Mesenchymal stem cell (in vitro differentiated cells and primary cell): ENCODE measurements around the gene UNC13D.

Source experiments
- DNase-seq: peaks from one replicate; pipeline ENCODE4 v3.0.0-alpha.2; 2013
- H2AFZ ChIP-seq: one replicate; pipeline ENCODE4 v1.6.1; 2013; ENCODE audit warnings: low read depth, mild to moderate bottlenecking, control low read depth, inconsistent platforms, low read length, moderate library complexity
- H2AK5ac ChIP-seq: 2 replicates; pipeline ENCODE4 v1.6.1; 2013; ENCODE audit warnings: low read length, moderate library complexity, mild to moderate bottlenecking, inconsistent platforms; ENCODE audit not compliant: severe bottlenecking
- H2BK120ac ChIP-seq: one replicate; pipeline ENCODE4 v1.6.1; 2013; ENCODE audit warnings: low read depth, mild to moderate bottlenecking, inconsistent platforms, low read length, moderate library complexity
- H2BK12ac ChIP-seq, 2 experiments: one replicate each; pipeline ENCODE4 v1.6.1; 2013; ENCODE audit warnings: inconsistent platforms in 2 of 2, low read length in 2 of 2, mild to moderate bottlenecking in 2 of 2, moderate library complexity in 2 of 2, control low read depth in 1 of 2
- H2BK15ac ChIP-seq: one replicate; pipeline ENCODE4 v1.6.1; 2013; ENCODE audit warnings: mild to moderate bottlenecking, low read depth, inconsistent platforms; ENCODE audit not compliant: poor library complexity, severe bottlenecking
- H2BK5ac ChIP-seq: 2 replicates; pipeline ENCODE4 v1.6.1; 2013; ENCODE audit warnings: low read depth, mild to moderate bottlenecking, low read length, control low read depth, inconsistent platforms; ENCODE audit not compliant: poor library complexity, severe bottlenecking
- H3K14ac ChIP-seq, 2 experiments: one replicate each; pipeline ENCODE4 v1.6.1; 2013; ENCODE audit warnings: inconsistent platforms in 2 of 2, low read length in 2 of 2, control low read depth in 1 of 2, mild to moderate bottlenecking in 1 of 2, moderate library complexity in 1 of 2
- H3K18ac ChIP-seq, 2 experiments: one replicate each; pipeline ENCODE4 v1.6.1; 2013; ENCODE audit warnings: inconsistent platforms in 2 of 2, low read length in 2 of 2, control low read depth in 1 of 2, low read depth in 1 of 2, mild to moderate bottlenecking in 1 of 2
- H3K23ac ChIP-seq, 2 experiments: one replicate each; pipeline ENCODE4 v1.6.1; 2013; ENCODE audit warnings: inconsistent platforms in 2 of 2, low read length in 2 of 2, mild to moderate bottlenecking in 2 of 2, moderate library complexity in 2 of 2, control low read depth in 1 of 2
- H3K27ac ChIP-seq: 2 replicates; pipeline ENCODE4 v1.5.1; 2013; ENCODE audit warnings: mild to moderate bottlenecking, moderate library complexity, low read length, control low read depth, inconsistent platforms; ENCODE audit not compliant: poor library complexity, severe bottlenecking
- H3K27me3 ChIP-seq, 2 experiments: 2 replicates each; pipeline versions ENCODE4 v1.6.1 to v1.7.0; 2013; ENCODE audit warnings: low read length in 2 of 2, mild to moderate bottlenecking in 2 of 2, moderate library complexity in 2 of 2, control low read depth in 1 of 2, inconsistent platforms in 1 of 2; ENCODE audit not compliant: control insufficient read depth in 1 of 2, insufficient read depth in 1 of 2
- H3K36me3 ChIP-seq, 2 experiments: 2 replicates each; pipeline versions ENCODE4 v1.6.1 to v1.7.0; 2013; ENCODE audit warnings: low read length in 2 of 2, control low read depth in 1 of 2, inconsistent platforms in 1 of 2, low read depth in 1 of 2, mild to moderate bottlenecking in 1 of 2; ENCODE audit not compliant: insufficient read depth in 2 of 2, control insufficient read depth in 1 of 2
- H3K4ac ChIP-seq, 2 experiments: one replicate each; pipeline ENCODE4 v1.6.1; 2013; ENCODE audit warnings: inconsistent platforms in 2 of 2, low read length in 2 of 2, mild to moderate bottlenecking in 2 of 2, moderate library complexity in 2 of 2, control low read depth in 1 of 2, low read depth in 1 of 2
- H3K4me1 ChIP-seq: 2 replicates; pipeline ENCODE4 v1.6.1; 2013; ENCODE audit warnings: low read depth, low read length, control low read depth; ENCODE audit not compliant: control insufficient read depth, insufficient read depth
- H3K4me2 ChIP-seq: 2 replicates; pipeline ENCODE4 v1.6.1; 2013; ENCODE audit warnings: low read length, mild to moderate bottlenecking, inconsistent platforms; ENCODE audit not compliant: poor library complexity, severe bottlenecking
- H3K4me3 ChIP-seq, 2 experiments: 2 replicates each; pipeline versions ENCODE4 v1.5.1 to v1.7.0; 2013; ENCODE audit warnings: low read length in 2 of 2, mild to moderate bottlenecking in 2 of 2, control low read depth in 1 of 2, low read depth in 1 of 2; ENCODE audit not compliant: insufficient read depth in 1 of 2
- H3K79me1 ChIP-seq: replicated peaks from 2 replicates; pipeline ENCODE4 v1.6.1; 2013; ENCODE audit warnings: mild to moderate bottlenecking, control low read depth, low read length, inconsistent platforms; ENCODE audit not compliant: poor library complexity, severe bottlenecking
- H3K9ac ChIP-seq: 2 replicates; pipeline ENCODE4 v1.7.0; 2013; ENCODE audit warnings: mild to moderate bottlenecking, low read length, moderate library complexity
- H3K9me3 ChIP-seq: 2 replicates; pipeline ENCODE4 v1.7.0; 2013; ENCODE audit warnings: mild to moderate bottlenecking, low read length; ENCODE audit not compliant: control insufficient read depth
- H4K8ac ChIP-seq: one replicate; pipeline ENCODE4 v1.6.1; 2013; ENCODE audit warnings: inconsistent platforms, mild to moderate bottlenecking, low read length, moderate library complexity
- H4K91ac ChIP-seq: one replicate; pipeline ENCODE4 v1.6.1; 2013; ENCODE audit warnings: mild to moderate bottlenecking, low read length, inconsistent platforms
- WGBS: methylation state at CpG from one replicate; pipeline ENCODE4 v1.1.7; 2013; ENCODE audit warnings: mixed read lengths; 5-methylcytosine and 5-hydroxymethylcytosine counted together

Gene UNC13D

DNA sequence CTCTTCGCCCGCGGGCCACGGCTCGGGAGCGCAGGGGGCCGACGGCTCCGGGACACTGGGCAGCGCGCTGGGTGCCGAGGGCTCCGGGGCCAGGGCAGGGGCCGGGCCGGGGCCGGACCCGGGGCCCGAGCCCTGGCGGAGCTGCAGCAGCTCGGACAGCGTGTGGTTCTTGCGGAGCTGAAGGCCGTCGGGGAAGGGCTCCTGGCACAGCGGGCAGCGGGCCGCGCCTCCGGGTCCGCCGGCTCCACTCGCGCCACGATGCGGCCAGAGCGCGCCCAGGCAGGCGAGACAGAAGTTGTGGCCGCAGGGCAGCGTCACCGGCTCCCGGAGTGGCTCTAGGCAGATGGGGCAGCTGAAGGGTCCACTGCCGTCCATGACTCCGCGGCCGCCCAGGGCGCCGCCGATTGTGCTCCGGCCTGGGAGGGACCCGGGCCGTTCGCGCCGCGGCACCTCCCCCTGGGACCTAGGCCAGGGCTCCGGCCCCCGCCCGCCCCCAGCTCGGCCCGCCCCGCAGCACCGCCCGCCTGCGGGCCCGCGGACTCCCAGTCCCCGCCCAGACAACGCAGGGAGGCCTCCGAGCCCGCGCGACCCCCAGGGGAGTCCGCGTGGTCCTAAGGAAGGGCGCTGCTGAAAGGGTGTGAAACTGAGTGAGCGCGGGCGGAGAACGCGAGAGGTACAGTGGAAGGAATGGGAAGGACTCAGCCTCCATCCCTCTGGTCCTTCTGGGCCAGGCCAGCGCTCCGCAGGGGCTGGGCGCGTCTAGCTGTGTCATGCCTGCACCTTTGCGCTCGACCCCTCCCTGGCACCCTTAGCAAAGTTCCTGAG, 34.2 kb upstream of the UNC13D start, which contains the start of gene TRIM47:
Gene TRIM47, minus strand, starts transcription at position 408 of the 825 bp plus-strand sequence. Its CDS starts 33 bp downstream, at position 375.
- Histone ChIP-seq H3K79me1 (peaks cover 10% of the 10 kb centered on the region), H3K4me1 (peaks cover 42% of the 10 kb centered on the region), H2AK5ac (no peak within 1 kb of the TSS), H3K36me3 (peaks cover 23 to 25% of the 10 kb centered on the region in 2 experiments), H3K27ac (peak within 1 kb of the TSS; percentile 61), H4K91ac (peak within 1 kb of the TSS; percentile 5), H4K8ac (peak within 1 kb of the TSS; percentile 92), H2BK120ac (peak within 1 kb of the TSS; percentile 21), H2AFZ (peak within 1 kb of the TSS; percentile 49), H2BK15ac (peak within 1 kb of the TSS; percentile 66), H2BK12ac (peak within 1 kb of the TSS; percentile 33 to 70), H3K9ac (peak within 1 kb of the TSS; percentile 98), H3K4me2 (peak within 1 kb of the TSS; percentile 36), H3K4me3 (peak within 1 kb of the TSS; percentile 57 to 92), H3K18ac (peak within 1 kb of the TSS; percentile 93 to 99), H3K14ac (peak within 1 kb of the TSS in 1 of 2 experiments; percentile 97), H3K4ac (peak within 1 kb of the TSS; percentile 0 to 97), H2BK5ac (no peak within 1 kb of the TSS), H3K23ac (peak within 1 kb of the TSS in 1 of 2 experiments; percentile 85), H3K9me3 (no peaks in the 10 kb centered on the region), H3K27me3 (peaks cover 0 to 3% of the 10 kb centered on the region in 2 experiments)
- 2% methylated on average over 62 of the region's 87 CpGs for WGBS
- peak; percentile 82 for DNase-seq

- no peaks in the 10 kb centered on the region for H3K9me3 ChIP-seq
- no peak overlapping the region for H2BK5ac ChIP-seq
- peak; percentile 82 for DNase-seq
Observed at GRCh38 chr17:75877752-75878173, 33.6 kb upstream of the UNC13D start.

DNA sequence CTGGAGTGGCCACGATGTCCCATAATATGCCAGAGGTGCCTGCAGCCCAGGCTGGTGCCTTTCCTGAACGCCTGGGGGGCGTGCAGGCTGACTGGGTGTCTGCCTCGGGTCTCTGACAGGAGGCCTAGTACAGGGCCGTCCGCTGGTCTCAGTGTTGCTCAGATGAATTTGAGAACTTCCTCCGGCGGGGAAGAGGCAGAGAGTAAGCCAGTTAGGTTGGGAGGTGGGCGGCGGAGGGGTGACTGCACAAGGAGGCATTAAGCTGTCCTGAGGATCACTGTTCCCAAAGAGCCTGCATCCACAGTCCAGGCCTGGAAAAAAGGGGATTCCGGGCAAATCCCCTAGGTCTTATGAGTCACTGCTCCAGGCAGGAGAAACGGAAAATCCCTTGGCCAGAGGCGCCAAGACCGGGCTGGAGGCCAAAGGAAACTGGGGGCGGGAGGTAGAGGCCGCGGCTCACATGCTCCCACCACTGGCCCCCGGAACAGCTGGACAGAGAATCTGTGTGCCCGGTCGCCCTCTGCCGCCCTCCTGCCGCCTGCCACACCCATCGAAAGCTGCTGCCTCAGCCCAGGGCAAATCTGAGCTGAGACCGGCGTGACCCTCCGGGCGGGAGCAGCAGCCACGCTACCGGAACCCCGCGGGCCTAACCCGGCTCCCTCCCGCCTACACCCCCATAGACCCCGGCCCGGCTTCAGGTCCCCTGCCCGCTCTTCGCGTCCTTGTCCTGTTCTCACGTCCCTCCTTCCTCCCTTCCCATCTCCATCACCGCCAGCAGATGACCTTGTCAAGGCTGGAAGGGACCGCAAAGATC, 32.9 kb upstream of the UNC13D start:
- peak overlapping the region; percentile 57 to 92 for H3K4me3 ChIP-seq
- peak overlapping the region; percentile 36 for H3K4me2 ChIP-seq
- H3K27ac ChIP-seq: peak overlapping the region; percentile 61
- H3K9me3 ChIP-seq: no peaks in the 10 kb centered on the region
- peak overlapping the region; percentile 94 to 99 for H3K18ac ChIP-seq
- H3K36me3 ChIP-seq: peaks cover 23 to 25% of the 10 kb centered on the region in 2 experiments
- H3K27me3 ChIP-seq: peaks cover 0 to 3% of the 10 kb centered on the region in 2 experiments
- peak overlapping the region; percentile 95 for H4K91ac ChIP-seq
- H3K9ac ChIP-seq: peak overlapping the region; percentile 98
- H3K79me1 ChIP-seq: peaks cover 10% of the 10 kb centered on the region
- WGBS: 11% methylated on average over 37 of the region's 41 CpGs
- H2AK5ac ChIP-seq: peak overlapping the region; percentile 63
- peak overlapping the region in 1 of 2 experiments; percentile 97 for H3K14ac ChIP-seq
- H3K4ac ChIP-seq: peak overlapping the region; percentile 92 to 97
- peak overlapping the region; percentile 66 for H2BK15ac ChIP-seq
- peak overlapping the region; percentile 42 for H2BK120ac ChIP-seq
- H3K4me1 ChIP-seq: peaks cover 51% of the 10 kb centered on the region
- peak overlapping the region; percentile 68 for H2BK5ac ChIP-seq
- peak; percentile 99 for DNase-seq
- peak overlapping the region in 1 of 2 experiments; percentile 84 for H3K23ac ChIP-seq
- peak overlapping the region; percentile 88 to 96 for H2BK12ac ChIP-seq
- H4K8ac ChIP-seq: peak overlapping the region; percentile 92
- H2AFZ ChIP-seq: peak overlapping the region; percentile 49

More at GRCh38 chr17:75877752-75878173, 33.6 kb upstream of the UNC13D start:
- H4K91ac ChIP-seq: peak overlapping the region; percentile 5
- peak overlapping the region; percentile 49 for H2AFZ ChIP-seq
- H4K8ac ChIP-seq: peak overlapping the region; percentile 92
- peak overlapping the region; percentile 30 for H2BK15ac ChIP-seq
- peak overlapping the region in 1 of 2 experiments; percentile 84 for H3K23ac ChIP-seq
- peaks cover 45% of the 10 kb centered on the region for H3K4me1 ChIP-seq
- peaks cover 10% of the 10 kb centered on the region for H3K79me1 ChIP-seq
- peaks cover 0 to 3% of the 10 kb centered on the region in 2 experiments for H3K27me3 ChIP-seq
- H3K4me2 ChIP-seq: peak overlapping the region; percentile 36
- H2BK12ac ChIP-seq: peak overlapping the region; percentile 33 to 70
- H2BK120ac ChIP-seq: peak overlapping the region; percentile 21
- H3K36me3 ChIP-seq: peaks cover 23 to 25% of the 10 kb centered on the region in 2 experiments
- under 1% methylated on average over 52 of the region's 56 CpGs for WGBS
- H3K27ac ChIP-seq: peak overlapping the region; percentile 61
- H3K18ac ChIP-seq: peak overlapping the region; percentile 93 to 99
- peak overlapping the region; percentile 0 to 97 for H3K4ac ChIP-seq
- peak overlapping the region in 1 of 2 experiments; percentile 97 for H3K14ac ChIP-seq
- peak overlapping the region; percentile 57 to 92 for H3K4me3 ChIP-seq
- no peak overlapping the region for H2AK5ac ChIP-seq
- H3K9ac ChIP-seq: peak overlapping the region; percentile 98
